DMS114 treated with DMSO at 0.1 percent for 48 hours (cell line): ENCODE data around the gene PSG2.
"Not testable (repeated sequence)": the region's sequence is repeated elsewhere in the genome, so short reads cannot be mapped to it uniquely, and the experiment has no call there.

ENCODE experiments used
- DNase-seq: peaks from one replicate; lab custom pipeline; 2025; ENCODE audit not compliant: unreplicated experiment; lab: John Stamatoyannopoulos, UW

The PSG2 gene

GRCh38 chr19:43078311-43078710 is 4.2 kb downstream of the PSG2 start:
- no peak for DNase-seq

DNA sequence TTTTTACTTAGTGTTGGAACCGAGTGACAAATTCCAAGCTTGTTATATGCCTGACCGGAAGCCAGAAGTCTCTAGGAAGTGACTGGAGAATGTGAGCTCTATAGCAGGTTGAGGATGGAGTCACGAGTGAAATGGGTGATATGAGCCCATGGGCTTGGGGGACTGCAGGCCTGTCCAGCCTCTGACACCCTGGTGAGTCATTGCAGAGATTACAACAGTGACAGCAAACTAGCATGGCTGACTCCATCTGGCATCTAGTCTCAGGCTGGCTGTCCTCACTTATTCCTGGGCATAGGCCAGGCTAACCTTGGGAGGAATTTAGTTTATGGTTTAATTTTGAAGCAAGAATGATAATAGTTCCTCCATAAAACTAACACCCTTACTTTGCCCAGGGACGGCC is 4.6 kb downstream of the PSG2 start:
- DNase-seq = not testable (repeated sequence)

- DNase-seq = not testable (repeated sequence)
Measured at GRCh38 chr19:43062418-43062817, 20.1 kb downstream of the PSG2 start.

GRCh38 chr19:43061326-43061725 is 21.2 kb downstream of the PSG2 start:
- not testable (repeated sequence) for DNase-seq

DNA sequence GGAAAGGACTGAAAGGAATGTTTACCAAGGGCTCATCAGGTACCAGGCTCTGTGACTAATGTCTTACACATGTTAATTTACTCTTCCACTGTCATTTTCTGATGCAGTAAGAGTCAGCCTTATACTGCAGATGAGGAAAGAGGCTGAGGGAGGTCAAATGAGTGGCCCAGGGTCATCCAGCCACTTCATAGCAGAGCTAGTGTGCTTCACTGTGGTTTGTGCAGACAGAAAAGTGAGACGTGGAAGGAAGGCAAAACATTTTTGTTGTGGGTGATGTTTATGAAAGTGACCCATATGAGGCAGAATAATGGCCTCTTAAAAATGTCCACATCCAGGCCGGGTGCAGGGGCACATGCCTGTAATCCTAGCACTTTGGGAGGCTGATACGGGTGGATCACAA is 22.2 kb downstream of the PSG2 start:
- not testable (repeated sequence) for DNase-seq

- not testable (repeated sequence) for DNase-seq
Measured at GRCh38 chr19:43059482-43059881, 23.0 kb downstream of the PSG2 start.

GRCh38 chr19:43058440-43058839 is 24.1 kb downstream of the PSG2 start:
- not testable (repeated sequence) for DNase-seq

DNA sequence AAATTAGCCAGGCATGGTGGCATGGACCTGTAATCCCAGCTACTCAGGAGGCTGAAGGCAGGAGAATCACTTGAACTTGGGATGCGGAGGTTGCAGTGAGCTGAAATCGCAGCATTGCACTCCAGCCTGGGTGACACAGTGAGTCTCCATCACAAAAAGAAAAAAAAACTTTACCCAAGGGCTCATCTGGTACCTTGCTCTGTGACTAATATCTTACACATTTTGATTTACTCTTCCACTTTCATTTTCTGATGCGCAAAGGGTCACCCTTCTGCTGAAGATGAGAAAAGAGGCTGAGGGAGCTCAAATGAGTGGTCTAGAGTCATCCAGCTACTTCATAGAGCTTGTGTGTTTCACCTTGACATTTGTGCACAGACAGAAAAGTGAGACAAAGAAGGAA is 34.5 kb downstream of the PSG2 start:
- not testable (repeated sequence) for DNase-seq

GRCh38 chr19:43046578-43046977 is 35.9 kb downstream of the PSG2 start:
- DNase-seq = not testable (repeated sequence)

DNA sequence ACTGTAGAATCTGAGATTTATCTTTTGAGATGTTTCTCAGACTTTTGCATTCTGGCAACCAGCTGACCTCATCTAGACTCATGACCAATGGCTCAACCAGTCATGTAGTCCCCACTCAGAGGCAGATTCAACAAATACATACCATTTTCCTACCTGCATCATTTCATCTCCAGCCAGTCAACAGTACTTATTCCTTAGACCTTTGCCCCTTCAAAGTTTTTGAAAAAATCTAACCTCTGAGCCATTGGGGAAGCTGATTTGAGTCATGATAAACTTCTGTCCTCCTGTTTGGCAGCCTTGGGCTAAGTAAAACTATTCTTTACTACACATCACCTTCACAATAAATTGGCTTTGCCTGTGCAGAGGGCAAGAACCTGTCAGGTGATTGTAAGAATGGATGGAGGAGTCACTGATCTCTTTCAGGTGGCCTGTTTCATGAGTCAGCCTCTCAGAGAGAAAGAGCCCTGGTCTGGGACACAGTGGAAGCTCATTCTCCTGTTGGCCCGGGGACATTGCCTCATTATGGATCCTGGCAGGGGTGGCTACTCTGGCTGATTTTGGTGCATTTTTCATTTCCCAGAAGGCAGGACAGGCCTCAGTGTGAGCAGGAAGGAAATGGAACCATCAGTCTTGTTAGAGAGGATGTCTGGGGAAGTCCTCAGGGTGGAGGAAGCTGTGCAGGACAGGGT is 38.9 kb downstream of the PSG2 start:
- not testable (repeated sequence) for DNase-seq

DNA sequence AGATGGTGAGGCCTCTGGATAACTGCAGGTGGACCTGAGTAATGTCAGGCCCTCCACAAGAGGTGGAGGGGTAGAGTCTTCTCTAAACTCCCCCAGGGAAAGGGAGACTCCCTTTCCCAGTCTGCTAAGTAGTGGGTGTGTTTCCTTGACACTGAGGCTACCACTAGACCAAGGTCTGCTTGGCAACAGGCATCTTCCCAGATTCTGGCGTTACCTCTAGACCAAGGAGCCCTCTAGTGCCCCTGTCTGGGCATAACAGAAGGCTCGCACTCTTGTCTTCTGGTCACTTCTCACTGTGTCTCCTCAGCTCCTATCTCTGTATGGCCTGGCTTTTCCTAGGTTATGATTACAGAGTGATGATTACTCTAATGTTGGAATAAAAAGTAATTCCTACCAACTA is 50.9 kb downstream of the PSG2 start:
- not testable (repeated sequence) for DNase-seq

DNA sequence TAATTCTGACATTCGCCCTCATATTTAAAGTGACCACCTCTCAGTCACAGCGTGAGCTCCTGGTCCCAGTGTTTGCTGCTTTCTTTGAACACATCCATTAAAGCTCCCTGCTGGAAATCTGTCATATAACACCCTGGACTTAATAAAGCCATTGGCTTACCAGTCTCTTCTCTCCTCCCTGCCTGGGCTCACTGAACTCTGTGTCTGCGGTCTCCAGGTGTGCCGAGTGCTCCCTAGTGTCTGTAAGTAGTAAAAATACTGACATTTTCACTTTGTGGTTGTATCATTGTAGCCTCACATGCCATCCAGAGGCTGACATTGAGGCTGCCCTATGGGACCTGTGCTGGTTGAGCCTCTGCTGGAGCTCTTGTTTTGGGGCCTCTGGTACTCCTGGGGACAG is 53.6 kb downstream of the PSG2 start:
- DNase-seq = no peak

- not testable (repeated sequence) for DNase-seq
Measured at GRCh38 chr19:43027985-43028384, 54.5 kb downstream of the PSG2 start.

DNA sequence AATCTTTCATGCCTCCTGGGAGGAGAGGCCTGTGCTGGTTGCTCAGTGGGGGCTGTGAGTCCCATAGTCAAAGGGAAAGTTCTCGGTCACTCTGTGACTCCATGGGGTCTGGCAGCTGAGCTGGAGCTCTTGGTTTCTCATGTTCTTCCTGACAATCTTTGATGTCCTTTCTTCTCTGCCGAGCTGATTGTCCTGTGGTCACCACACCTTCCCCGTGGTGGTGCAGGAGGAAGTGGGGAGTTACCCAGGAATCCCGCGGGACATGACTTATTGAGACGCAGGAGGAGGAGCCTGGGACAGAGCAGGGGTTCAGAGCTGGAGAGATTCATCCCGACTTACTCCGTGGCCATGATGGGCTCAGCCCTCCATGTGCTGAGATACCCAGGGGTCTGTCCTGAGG is 55.4 kb downstream of the PSG2 start:
- not testable (repeated sequence) for DNase-seq

DNA sequence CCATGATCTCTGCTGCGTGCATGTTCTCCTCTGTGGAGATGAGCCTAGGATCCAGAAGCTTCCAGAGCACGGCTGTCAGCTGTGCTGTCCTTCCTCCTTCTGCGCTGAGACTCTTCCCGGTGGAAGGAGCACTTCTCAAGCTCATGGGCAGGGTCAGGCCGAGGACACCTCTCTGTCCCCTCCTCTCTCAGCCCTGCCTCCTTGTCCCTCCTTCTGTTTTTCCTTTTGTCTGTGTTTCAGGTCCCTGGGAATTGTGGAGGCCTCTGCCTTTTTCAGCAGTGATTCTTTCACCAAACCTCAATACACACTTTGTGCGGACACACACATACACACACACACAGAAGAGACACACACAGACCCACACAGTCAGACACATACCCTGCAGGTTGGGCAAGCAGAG is 56.1 kb downstream of the PSG2 start, which contains the start of gene PSG11:
PSG11 (minus strand) TSS at position 101 of the 400 bp plus-strand sequence; CDS start at position 4, 97 bp downstream.
- DNase-seq = not testable (repeated sequence)

DNA sequence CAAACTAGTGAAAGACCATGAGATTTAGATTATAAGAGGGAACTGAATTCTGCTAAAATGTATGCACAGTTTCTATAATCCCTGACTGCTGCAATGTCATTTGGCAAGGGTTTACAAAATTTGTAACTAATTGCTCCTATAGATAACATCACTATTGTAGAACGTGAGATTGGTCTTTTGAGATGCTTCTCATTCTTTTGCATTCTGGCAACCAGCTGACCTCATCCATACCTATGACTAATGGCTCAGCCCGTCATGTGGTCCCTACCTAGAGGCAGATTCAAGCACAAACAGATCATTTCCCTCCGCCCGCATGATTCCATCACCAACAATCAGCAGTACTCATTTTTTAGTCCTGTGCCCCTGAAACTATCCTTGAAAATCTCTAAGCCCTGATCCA is 60.4 kb downstream of the PSG2 start:
- not testable (repeated sequence) for DNase-seq

GRCh38 chr19:43021629-43022028 is 60.9 kb downstream of the PSG2 start:
- DNase-seq = not testable (repeated sequence)

DNA sequence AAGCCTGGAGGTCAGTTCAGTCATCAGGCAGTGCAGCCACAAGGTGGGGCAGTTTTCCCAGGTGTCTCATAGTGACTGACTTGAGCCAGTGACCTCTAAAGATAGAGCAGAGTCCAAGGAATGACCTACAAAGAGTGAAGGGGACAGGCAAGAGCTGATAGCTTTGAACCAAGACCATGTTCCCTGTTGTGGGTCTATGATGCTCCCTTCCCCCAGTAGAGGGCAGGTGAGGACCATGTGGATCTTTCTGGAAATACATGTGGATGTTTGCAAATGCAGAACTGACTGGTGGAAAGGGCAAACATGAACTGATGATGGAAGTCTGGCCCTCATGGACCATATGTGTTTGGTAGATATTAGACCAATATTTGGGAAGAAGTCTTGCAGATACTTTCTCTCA is 62.9 kb downstream of the PSG2 start:
- DNase-seq = peak; percentile 3
